Gastroesophageal sphincter (tissue), 4 donors: Measurements from ENCODE around the gene ATF6. TPM values are rescaled to one million over a fixed set of nuclear protein-coding genes. Genes with fewer than 3 reads are reported as not detected.

Experiments used
- ATAC-seq: fragments of 150-250 bp; one replicate; pipeline ENCODE4 v1.9.1; 2016; ENCODE audit warnings: mild to moderate bottlenecking, moderate library complexity
- H3K27ac ChIP-seq, 4 donors: fragments of 200-600 bp; sonication (generic) in 3 of 4; 1 replicate in 3 of 4; 2 replicates in 1 of 4; pipeline ENCODE4 v1.5.1; 2016 to 2019
- H3K27me3 ChIP-seq: fragments of 200-600 bp; sonication (generic); one replicate; pipeline ENCODE4 v1.5.1; 2019
- H3K36me3 ChIP-seq, 2 donors: fragments of 200-600 bp; sonication (generic); one replicate each; pipeline ENCODE4 v1.5.1; 2019; ENCODE audit warnings: control low read depth in 1 of 2
- H3K4me1 ChIP-seq, 3 donors: fragments of 200-600 bp; sonication (generic); 1 replicate in 2 of 3; 2 replicates in 1 of 3; pipeline ENCODE4 v1.5.1; 2016 to 2019; ENCODE audit warnings: control low read depth in 2 of 3
- H3K4me3 ChIP-seq, 2 donors: fragments of 200-600 bp; sonication (generic); one replicate each; pipeline ENCODE4 v1.5.1; 2019; ENCODE audit warnings: mild to moderate bottlenecking in 1 of 2, moderate library complexity in 1 of 2
- H3K9me3 ChIP-seq, 3 donors: fragments of 200-600 bp; sonication (generic); one replicate each; pipeline ENCODE4 v1.5.1; 2017 to 2019; ENCODE audit warnings: control low read depth in 2 of 3
- EP300 ChIP-seq: sonication (generic); formaldehyde crosslinking; IDR thresholded peaks from one replicate; pipeline ENCODE4 v1.6.1; 2017; ENCODE audit warnings: antibody characterized with exemption, mild to moderate bottlenecking
- POLR2A ChIP-seq, 2 donors: fragments of 450-650 bp; IDR thresholded peaks; one replicate each; pipeline ENCODE4 v1.6.1; 2017; ENCODE audit warnings: antibody characterized with exemption in 2 of 2, mild to moderate bottlenecking in 2 of 2, moderate library complexity in 1 of 2
- POLR2AphosphoS5 ChIP-seq: sonication (generic); formaldehyde crosslinking; IDR thresholded peaks from one replicate; pipeline ENCODE4 v1.6.1; 2017; ENCODE audit warnings: antibody characterized with exemption
- WGBS, 2 donors: methylation state at CpG; one replicate each; pipeline ENCODE4 v1.1.5; 2018; ENCODE audit warnings: low coverage in 1 of 2; 5-methylcytosine and 5-hydroxymethylcytosine counted together
- total RNA-seq, 4 donors: library from RNA; depleted of rRNA; stranded (reverse); fragments of >200 nt; gene quantifications; one replicate each; pipeline ENCODE4 v1.1.0, GENCODE V29; 2016
- TF ChIP-seq, protein P1 (sequence below), 4 experiments: fragments of 200-600 bp in 2 of 4; fragments of 450-650 bp in 2 of 4; sonication (generic) in 1 of 4; IDR thresholded peaks; one replicate each; pipeline ENCODE4 v1.5.1; 2017 to 2019; ENCODE audit warnings: antibody characterized with exemption in 4 of 4, mild to moderate bottlenecking in 2 of 4, moderate library complexity in 2 of 4

The ATF6 gene
- total RNA-seq, 4 donors from 2014 or later, result 28.6 to 32.4 (median 29.7) TPM

DNA sequence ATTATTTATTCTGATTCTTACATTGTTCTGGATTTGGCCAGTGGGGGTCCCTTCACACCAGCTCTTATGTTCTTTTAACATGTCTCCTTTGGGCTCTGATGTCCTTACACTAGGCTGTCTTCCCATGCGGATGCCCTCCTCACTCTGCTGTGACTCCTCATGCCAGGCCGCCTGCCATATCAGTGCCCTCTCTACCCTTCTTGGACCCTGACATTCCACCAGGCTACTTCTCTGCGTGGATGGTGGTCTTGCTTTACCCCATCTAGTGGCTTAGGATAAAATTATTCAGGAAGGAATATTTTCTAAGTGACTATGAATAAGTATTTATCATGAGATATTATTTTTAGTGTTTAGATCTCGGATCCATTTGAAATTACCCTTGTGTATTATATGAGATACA is 21.2 kb downstream of the ATF6 start:
- Histone ChIP-seq H3K4me1 (peaks cover 0 to 5% (median 0%) of the 10 kb centered on the region in 3 donors), H3K9me3 (no peaks in the 10 kb centered on the region), H3K36me3 (peaks cover 0 to 78% of the 10 kb centered on the region in 2 donors), H3K27ac (no peak overlapping the region), H3K27me3 (no peaks in the 10 kb centered on the region), H3K4me3 (no peak overlapping the region)
- no peak for ATAC-seq
- TF ChIP-seq, protein P1, sequence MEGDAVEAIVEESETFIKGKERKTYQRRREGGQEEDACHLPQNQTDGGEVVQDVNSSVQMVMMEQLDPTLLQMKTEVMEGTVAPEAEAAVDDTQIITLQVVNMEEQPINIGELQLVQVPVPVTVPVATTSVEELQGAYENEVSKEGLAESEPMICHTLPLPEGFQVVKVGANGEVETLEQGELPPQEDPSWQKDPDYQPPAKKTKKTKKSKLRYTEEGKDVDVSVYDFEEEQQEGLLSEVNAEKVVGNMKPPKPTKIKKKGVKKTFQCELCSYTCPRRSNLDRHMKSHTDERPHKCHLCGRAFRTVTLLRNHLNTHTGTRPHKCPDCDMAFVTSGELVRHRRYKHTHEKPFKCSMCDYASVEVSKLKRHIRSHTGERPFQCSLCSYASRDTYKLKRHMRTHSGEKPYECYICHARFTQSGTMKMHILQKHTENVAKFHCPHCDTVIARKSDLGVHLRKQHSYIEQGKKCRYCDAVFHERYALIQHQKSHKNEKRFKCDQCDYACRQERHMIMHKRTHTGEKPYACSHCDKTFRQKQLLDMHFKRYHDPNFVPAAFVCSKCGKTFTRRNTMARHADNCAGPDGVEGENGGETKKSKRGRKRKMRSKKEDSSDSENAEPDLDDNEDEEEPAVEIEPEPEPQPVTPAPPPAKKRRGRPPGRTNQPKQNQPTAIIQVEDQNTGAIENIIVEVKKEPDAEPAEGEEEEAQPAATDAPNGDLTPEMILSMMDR (IDR thresholded peaks at IDR 0.05), result no peak
- no peak for TF ChIP-seq EP300
- TF ChIP-seq POLR2AphosphoS5, result no peak
- no peak for TF ChIP-seq POLR2A (IDR thresholded peaks at IDR 0.05)
- WGBS, 2 donors, result 60 to 84% methylated on average over 4 of the region's 4 CpGs

DNA sequence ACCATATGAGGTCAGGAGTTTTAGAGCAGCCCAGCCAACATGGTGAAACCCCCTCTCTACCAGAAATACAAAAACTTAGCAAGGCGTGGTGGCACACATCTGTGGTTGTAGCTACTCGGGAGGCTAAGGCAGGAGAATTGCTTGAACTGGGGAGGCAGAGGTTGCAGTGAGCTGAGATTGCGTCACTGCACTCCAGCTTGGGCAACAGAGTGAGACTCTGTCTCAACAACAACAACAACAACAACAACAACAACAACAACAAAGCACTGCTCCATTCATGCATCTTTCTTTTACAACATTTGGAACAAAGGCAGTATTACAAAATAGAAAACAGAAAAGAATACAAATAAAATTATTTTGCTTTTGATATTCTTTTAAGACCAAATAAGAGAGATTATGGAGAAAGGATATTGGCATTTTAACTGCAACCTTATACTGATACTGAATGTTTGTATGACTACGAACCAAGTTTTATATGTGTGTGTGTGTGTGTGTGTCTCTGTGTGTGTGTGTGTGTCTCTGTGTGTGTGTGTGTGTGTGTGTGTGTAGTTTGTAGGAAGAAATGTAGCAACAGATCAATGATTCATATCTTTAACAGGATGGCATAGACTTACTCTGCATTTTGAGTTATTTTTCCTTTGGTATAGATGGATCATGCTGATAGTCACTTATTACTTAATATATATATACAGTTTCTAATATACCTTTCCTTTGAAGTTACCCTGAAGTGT is 24.6 kb downstream of the ATF6 start:
- H3K4me1 ChIP-seq, result peaks cover 0 to 6% (median 0%) of the 10 kb centered on the region in 3 donors
- TF ChIP-seq, protein P1 (IDR thresholded peaks at IDR 0.05), result no peak
- no peaks in the 10 kb centered on the region for H3K9me3 ChIP-seq
- H3K27ac ChIP-seq, result no peak overlapping the region
- no peak for ATAC-seq
- peaks cover 0 to 79% of the 10 kb centered on the region in 2 donors for H3K36me3 ChIP-seq
- 80 to 82% methylated on average over 1 to 3 of the region's 4 CpGs for WGBS, 2 donors
- H3K4me3 ChIP-seq, result no peak overlapping the region
- no peaks in the 10 kb centered on the region for H3K27me3 ChIP-seq

DNA sequence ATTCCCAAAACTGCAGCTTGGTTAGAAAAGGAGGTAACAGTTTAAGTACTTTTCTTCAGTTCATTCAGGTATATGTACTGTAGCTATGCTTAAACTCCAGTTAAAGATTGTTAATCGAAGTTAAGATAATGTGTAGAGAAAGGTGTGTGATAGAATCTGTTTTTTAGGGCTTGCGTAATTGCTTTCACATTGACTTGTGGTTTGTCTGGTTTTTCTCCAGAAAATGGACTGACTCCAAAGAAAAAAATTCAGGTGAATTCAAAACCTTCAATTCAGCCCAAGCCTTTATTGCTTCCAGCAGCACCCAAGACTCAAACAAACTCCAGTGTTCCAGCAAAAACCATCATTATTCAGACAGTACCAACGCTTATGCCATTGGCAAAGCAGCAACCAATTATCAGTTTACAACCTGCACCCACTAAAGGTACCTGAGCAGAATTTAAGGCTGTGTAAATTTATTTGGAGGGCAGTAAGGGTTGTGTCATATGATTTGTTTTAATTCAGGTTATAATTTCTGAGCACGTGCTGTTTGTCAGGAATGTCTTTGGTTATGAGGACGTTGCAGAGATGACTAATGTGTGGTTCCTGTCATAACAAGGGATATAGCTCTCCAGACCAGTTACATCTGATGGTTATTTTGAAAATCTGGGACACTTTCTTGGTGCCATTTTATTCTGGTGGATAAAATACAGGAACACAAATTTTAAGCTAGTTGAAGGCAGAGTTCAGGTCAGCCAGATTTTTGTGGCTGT is 26.0 kb downstream of the ATF6 start:
- WGBS, 2 donors, result 43 to 57% methylated on average over 4 to 5 of the region's 5 CpGs
- Histone ChIP-seq H3K4me1 (peaks cover 0 to 6% (median 0%) of the 10 kb centered on the region in 3 donors), H3K9me3 (no peaks in the 10 kb centered on the region), H3K27me3 (no peaks in the 10 kb centered on the region), H3K27ac (no peak overlapping the region), H3K4me3 (no peak overlapping the region), H3K36me3 (peaks cover 0 to 79% of the 10 kb centered on the region in 2 donors)
- ATAC-seq, result no peak
- TF ChIP-seq POLR2AphosphoS5, result no peak
- no peak for TF ChIP-seq POLR2A (IDR thresholded peaks at IDR 0.05)
- TF ChIP-seq, protein P1 (IDR thresholded peaks at IDR 0.05), result no peak
- no peak for TF ChIP-seq EP300

DNA sequence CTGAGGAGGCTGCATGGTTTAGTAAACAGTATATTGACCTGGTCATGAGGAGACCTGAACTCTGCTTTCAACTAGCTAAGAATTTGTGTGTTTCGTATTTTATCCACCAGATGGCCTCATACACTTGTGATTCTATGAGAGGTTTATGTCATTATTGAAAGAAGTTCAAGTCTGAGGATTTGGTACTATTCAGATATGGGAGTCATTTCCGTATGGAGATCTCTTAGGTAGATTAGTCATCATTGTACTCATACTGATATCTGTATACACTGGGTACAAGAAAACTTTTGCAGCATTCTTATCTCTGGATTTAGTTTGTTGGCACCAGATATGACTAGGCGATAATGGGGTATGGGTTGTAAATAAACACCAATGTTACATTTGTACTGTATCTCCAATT is 26.6 kb downstream of the ATF6 start:
- Histone ChIP-seq H3K27me3 (no peaks in the 10 kb centered on the region), H3K4me3 (no peak overlapping the region), H3K4me1 (peaks cover 0 to 6% (median 0%) of the 10 kb centered on the region in 3 donors), H3K9me3 (no peaks in the 10 kb centered on the region), H3K36me3 (peaks cover 0 to 79% of the 10 kb centered on the region in 2 donors), H3K27ac (no peak overlapping the region)
- 34 to 46% methylated on average over 3 of the region's 3 CpGs for WGBS, 2 donors
- TF ChIP-seq EP300 (no peak), POLR2A (IDR thresholded peaks at IDR 0.05) (no peak), POLR2AphosphoS5 (no peak)
- TF ChIP-seq, protein P1 (IDR thresholded peaks at IDR 0.05), result peak; percentile 35 to 70 (median 66)
- ATAC-seq, result peak; percentile 53
